AG09309 (cell line): ENCODE measurements around the gene CTNND2.
"Not testable (repeated sequence)": the region's sequence is repeated elsewhere in the genome, so short reads cannot be mapped to it uniquely, and the experiment has no call there.

Experiments used
- DNase-seq: peaks from one replicate; pipeline ENCODE4 v3.0.0-alpha.2; 2010; ENCODE audit warnings: low read depth
- H3K4me3 ChIP-seq: 2 replicates; pipeline ENCODE4 v1.5.1; 2011; ENCODE audit warnings: mild to moderate bottlenecking, low read depth, low read length, moderate library complexity; ENCODE audit not compliant: control insufficient read depth
- CTCF ChIP-seq: IDR thresholded peaks from 2 replicates; pipeline ENCODE4 v1.5.1; 2011; ENCODE audit warnings: mild to moderate bottlenecking, low read depth, low read length, inconsistent platforms; ENCODE audit not compliant: insufficient read depth, control insufficient read depth; ENCODE audit errors: missing control alignments

Gene CTNND2

GRCh38 chr5:11013793-11014192 lies 890.5 kb downstream of the CTNND2 start:
- TF ChIP-seq CTCF: no peak
- no peak for DNase-seq
- H3K4me3 ChIP-seq: no peak overlapping the region

GRCh38 chr5:11012295-11012694 lies 892.0 kb downstream of the CTNND2 start:
- TF ChIP-seq CTCF: no peak
- H3K4me3 ChIP-seq: no peak overlapping the region
- DNase-seq: no peak

- TF ChIP-seq CTCF: no peak
- DNase-seq: no peak
- H3K4me3 ChIP-seq: no peak overlapping the region
These were observed 893.6 kb downstream of the CTNND2 start for GRCh38 chr5:11010429-11011210.

GRCh38 chr5:11009576-11009975 lies 894.7 kb downstream of the CTNND2 start:
- no peak for TF ChIP-seq CTCF
- DNase-seq: no peak

GRCh38 chr5:11007269-11007870 lies 896.9 kb downstream of the CTNND2 start:
- no peak for TF ChIP-seq CTCF
- no peak overlapping the region for H3K4me3 ChIP-seq
- no peak for DNase-seq

More at GRCh38 chr5:11009576-11009975, 894.7 kb downstream of the CTNND2 start:
- H3K4me3 ChIP-seq: no peak overlapping the region

GRCh38 chr5:11004523-11004922 lies 899.7 kb downstream of the CTNND2 start:
- DNase-seq, H3K4me3 ChIP-seq: not testable (repeated sequence)
